Adrenal gland (tissue), 5 donors: ENCODE measurements around the gene ORMDL3.

ENCODE experiments used
- POLR2A ChIP-seq, 2 donors: fragments of 450-650 bp; IDR thresholded peaks; one replicate each; pipeline ENCODE4 v1.6.1; 2017; ENCODE audit warnings: antibody characterized with exemption in 2 of 2, mild to moderate bottlenecking in 2 of 2, moderate library complexity in 1 of 2
- TF ChIP-seq, protein P1 (sequence below), 6 experiments: fragments of 450-650 bp in 4 of 6; fragments of 200-600 bp in 2 of 6; sonication (generic) in 1 of 6; IDR thresholded peaks; 1 replicate in 5 of 6; 2 replicates in 1 of 6; pipeline versions ENCODE4 v1.5.1 to v1.8.0; 2016 to 2021; ENCODE audit warnings: antibody characterized with exemption in 6 of 6, mild to moderate bottlenecking in 2 of 6, moderate library complexity in 1 of 6
- donor health status: DM: no; HTN: no; CAD: no.

DNA sequence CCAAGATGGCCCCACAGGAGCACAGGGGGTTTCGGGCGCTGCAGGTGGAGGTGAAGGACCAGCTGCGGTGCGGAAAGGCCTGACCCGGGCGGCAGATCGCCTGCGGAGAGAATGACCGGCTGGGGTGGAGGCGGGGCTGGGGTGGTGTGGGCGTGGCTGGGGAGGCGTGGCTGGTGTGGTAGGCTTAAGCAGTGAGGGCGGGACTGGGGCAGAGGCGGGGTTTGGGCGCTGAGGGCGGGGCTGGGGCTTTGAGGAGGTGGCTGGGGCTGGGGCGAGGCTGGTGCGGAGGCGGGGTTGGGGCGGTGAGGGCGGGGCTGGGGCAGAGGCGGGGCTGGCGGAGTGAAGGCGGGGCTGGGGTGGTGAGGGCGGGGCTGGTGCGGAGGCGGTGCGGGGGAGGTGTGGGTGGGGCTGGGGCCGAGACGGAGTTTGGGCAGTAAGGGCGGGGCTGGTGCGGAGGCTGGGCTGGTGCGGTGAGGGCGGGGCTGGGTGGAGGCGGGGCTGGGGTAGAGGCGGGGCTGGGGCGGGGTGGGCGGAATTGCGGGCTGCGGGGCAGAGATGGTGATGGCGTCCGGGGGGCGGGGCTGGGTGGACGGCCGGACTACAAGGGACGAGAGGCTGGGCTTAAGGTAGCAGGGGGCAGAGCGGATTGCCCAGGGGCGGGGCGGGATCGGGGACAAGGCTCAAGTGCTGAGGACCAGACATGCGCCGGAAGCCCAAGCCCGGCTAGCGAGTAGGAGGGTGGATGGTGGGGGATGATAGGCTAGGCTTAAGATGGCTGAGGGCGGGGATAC lies 25.5 kb upstream of the ORMDL3 start:
- TF ChIP-seq, protein P1, sequence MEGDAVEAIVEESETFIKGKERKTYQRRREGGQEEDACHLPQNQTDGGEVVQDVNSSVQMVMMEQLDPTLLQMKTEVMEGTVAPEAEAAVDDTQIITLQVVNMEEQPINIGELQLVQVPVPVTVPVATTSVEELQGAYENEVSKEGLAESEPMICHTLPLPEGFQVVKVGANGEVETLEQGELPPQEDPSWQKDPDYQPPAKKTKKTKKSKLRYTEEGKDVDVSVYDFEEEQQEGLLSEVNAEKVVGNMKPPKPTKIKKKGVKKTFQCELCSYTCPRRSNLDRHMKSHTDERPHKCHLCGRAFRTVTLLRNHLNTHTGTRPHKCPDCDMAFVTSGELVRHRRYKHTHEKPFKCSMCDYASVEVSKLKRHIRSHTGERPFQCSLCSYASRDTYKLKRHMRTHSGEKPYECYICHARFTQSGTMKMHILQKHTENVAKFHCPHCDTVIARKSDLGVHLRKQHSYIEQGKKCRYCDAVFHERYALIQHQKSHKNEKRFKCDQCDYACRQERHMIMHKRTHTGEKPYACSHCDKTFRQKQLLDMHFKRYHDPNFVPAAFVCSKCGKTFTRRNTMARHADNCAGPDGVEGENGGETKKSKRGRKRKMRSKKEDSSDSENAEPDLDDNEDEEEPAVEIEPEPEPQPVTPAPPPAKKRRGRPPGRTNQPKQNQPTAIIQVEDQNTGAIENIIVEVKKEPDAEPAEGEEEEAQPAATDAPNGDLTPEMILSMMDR (IDR thresholded peaks at IDR 0.05), result no peak
- no peak for TF ChIP-seq POLR2A (IDR thresholded peaks at IDR 0.05)
